Activated CD8-positive, alpha-beta T cell treated with anti-CD3 and anti-CD28 coated beads for 36 hours (primary cell): ENCODE data around the gene LY86. TPM values are rescaled to one million over a fixed set of nuclear protein-coding genes. Genes with fewer than 3 reads are reported as not detected.
A peak's percentile ranks its signal among the peaks of the same experiment; 100 is the strongest.

Experiments used
- ATAC-seq: fragments of 200-7000 bp; cut with Tn5 transposase; one replicate; pipeline ENCODE4 v1.10.0; 2021; ENCODE audit warnings: mild to moderate bottlenecking, moderate library complexity
- CTCF ChIA-PET: fragments of 350-600 bp; sonication (Branson Sonifier 250); formaldehyde crosslinking; loops from one replicate; lab custom pipeline; 2021; ENCODE audit warnings: antibody characterized with exemption; lab: Charles Lee
- POLR2A ChIA-PET: fragments of 350-600 bp; sonication (Branson Sonifier 250); formaldehyde crosslinking; loops from one replicate; lab custom pipeline; 2021; ENCODE audit warnings: antibody characterized with exemption; lab: Charles Lee
- DNase-seq: peaks from one replicate; pipeline ENCODE4 v3.0.0-alpha.2; 2020
- H3K27ac Mint-ChIP-seq: one replicate; pipeline ENCODE4 v1.8.0; 2021; ENCODE audit warnings: mild to moderate bottlenecking, mixed read lengths
- H3K27me3 Mint-ChIP-seq: one replicate; pipeline ENCODE4 v1.8.0; 2021; ENCODE audit warnings: mixed read lengths
- H3K36me3 Mint-ChIP-seq: one replicate; pipeline ENCODE4 v1.8.0; 2021; ENCODE audit warnings: low read depth, mixed read lengths
- H3K4me1 Mint-ChIP-seq: one replicate; pipeline ENCODE4 v1.8.0; 2021; ENCODE audit warnings: low read depth, mixed read lengths
- H3K4me3 Mint-ChIP-seq: one replicate; pipeline ENCODE4 v1.8.0; 2021; ENCODE audit warnings: mild to moderate bottlenecking, moderate library complexity, mixed read lengths
- H3K9me3 Mint-ChIP-seq: one replicate; pipeline ENCODE4 v1.8.0; 2021; ENCODE audit warnings: mixed read lengths
- CTCF ChIP-seq: fragments of 200-600 bp; IDR thresholded peaks from one replicate; pipeline ENCODE4 v1.8.0; 2022; ENCODE audit warnings: antibody characterized with exemption, mild to moderate bottlenecking
- intact Hi-C: fragments of 100-400 bp; cut with micrococcal nuclease; formaldehyde crosslinking; loops from one replicate; pipeline ENCODE4 v1.10.0; 2022
- total RNA-seq, 2 experiments: library from RNA; stranded (reverse); gene quantifications; one replicate each; pipeline ENCODE4 v1.2.3, GENCODE V29; 2021

Gene LY86
- total RNA-seq, 2 experiments from 2014 or later = 0.32 TPM; not detected in 1

GRCh38 chr6:6588924-6589709 is 597 bp downstream of the LY86 start:
- no peaks in the 10 kb centered on the region for H3K27me3 Mint-ChIP-seq
- CTCF ChIA-PET = no interaction called here
- ATAC-seq (peak; percentile 28), DNase-seq (peak; percentile 41)
- H3K36me3 Mint-ChIP-seq = no peaks in the 10 kb centered on the region
- POLR2A ChIA-PET = interaction anchor here (0.5 to 1.0 kb wide), 4 partner anchors 8 to 73 kb away, joined by 3 to 6 read pairs (median 4); no protein-coding TSS in a partner anchor
- no peak for TF ChIP-seq CTCF
- intact Hi-C loops = no loop called here
- no peaks in the 10 kb centered on the region for H3K9me3 Mint-ChIP-seq
- H3K4me3 Mint-ChIP-seq = peak overlapping the region; percentile 61
- H3K4me1 Mint-ChIP-seq = peaks cover 46% of the 10 kb centered on the region
- peak overlapping the region; percentile 74 for H3K27ac Mint-ChIP-seq

DNA sequence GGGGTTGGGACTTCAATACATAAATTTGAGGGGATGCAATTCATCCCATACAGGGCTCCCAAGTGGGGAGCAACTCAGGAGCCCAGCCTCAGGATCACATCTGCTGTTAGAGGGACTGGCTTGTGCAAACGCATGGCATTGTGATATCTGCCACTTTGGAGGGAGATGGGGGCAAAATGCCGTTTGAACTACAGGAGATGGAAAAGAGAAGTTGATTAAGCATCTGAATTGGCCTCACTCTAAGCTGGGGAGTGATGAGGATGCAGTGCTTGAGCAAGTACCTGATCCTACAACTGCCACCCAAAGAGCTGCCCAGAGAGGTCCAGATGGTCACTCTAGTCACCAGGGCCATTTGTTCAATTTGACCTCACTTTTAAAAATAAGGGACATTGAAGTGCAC is 2.0 kb downstream of the LY86 start:
- Mint-ChIP-seq H3K4me3 (no peak overlapping the region), H3K9me3 (no peaks in the 10 kb centered on the region), H3K4me1 (peaks cover 37% of the 10 kb centered on the region), H3K27me3 (no peaks in the 10 kb centered on the region), H3K36me3 (no peaks in the 10 kb centered on the region), H3K27ac (no peak overlapping the region)
- no peak for TF ChIP-seq CTCF
- ChIA-PET POLR2A (no interaction called here), CTCF (no interaction called here)
- no peak for DNase-seq
- ATAC-seq = no peak
- intact Hi-C loops = no loop called here

- no peak for TF ChIP-seq CTCF
- no peak overlapping the region for H3K4me3 Mint-ChIP-seq
- no peaks in the 10 kb centered on the region for H3K36me3 Mint-ChIP-seq
- ChIA-PET CTCF (no interaction called here), POLR2A (no interaction called here)
- H3K4me1 Mint-ChIP-seq = peaks cover 49% of the 10 kb centered on the region
- H3K27me3 Mint-ChIP-seq = no peaks in the 10 kb centered on the region
- ATAC-seq = no peak
- H3K27ac Mint-ChIP-seq = peak overlapping the region; percentile 49
- no peak for DNase-seq
- intact Hi-C loops = no loop called here
- no peaks in the 10 kb centered on the region for H3K9me3 Mint-ChIP-seq
Observed at GRCh38 chr6:6591778-6592465, 3.4 kb downstream of the LY86 start.

DNA sequence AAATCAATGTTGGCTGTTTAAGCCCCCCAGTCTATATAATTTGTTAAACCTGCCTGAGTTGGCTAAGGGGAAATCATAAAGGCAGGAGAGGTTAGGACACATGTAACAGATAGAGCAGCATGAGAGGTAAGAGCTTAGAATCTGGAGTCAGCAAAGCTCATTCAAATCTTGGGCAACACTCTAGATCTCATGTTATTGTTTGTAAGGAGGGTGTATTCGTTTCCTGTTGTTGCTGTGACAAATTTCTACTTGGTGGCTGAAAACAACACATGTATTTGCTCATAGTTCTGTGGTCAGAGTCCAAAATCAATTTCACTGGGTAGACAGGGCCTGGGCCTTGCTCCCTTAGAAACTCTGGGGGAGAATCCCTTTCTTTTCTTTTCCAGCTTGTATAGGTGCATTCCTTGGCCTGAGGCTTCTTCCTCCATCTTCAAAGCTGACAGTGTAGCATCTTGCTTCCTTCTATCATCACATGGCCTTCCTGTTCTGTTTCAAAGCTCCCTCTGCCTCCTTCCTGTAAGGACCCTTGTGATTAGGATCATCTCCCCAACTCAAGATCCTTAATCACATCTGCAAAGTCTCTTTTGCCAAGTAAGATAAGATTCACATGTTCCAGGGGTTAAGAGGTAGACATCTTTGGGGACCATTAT is 4.4 kb downstream of the LY86 start:
- intact Hi-C loops = no loop called here
- DNase-seq = no peak
- ChIA-PET CTCF (interaction anchor here (1.3 kb wide), 1 partner anchor 29 kb away, joined by 4 read pairs; no protein-coding TSS in a partner anchor), POLR2A (no interaction called here)
- Mint-ChIP-seq H3K27ac (peak overlapping the region; percentile 49), H3K4me1 (peaks cover 45% of the 10 kb centered on the region), H3K27me3 (no peaks in the 10 kb centered on the region), H3K9me3 (no peaks in the 10 kb centered on the region), H3K4me3 (no peak overlapping the region), H3K36me3 (no peaks in the 10 kb centered on the region)
- no peak for ATAC-seq
- TF ChIP-seq CTCF = no peak
